ENCODE measurements around the gene CASP8. TPM values are rescaled to one million over a fixed set of nuclear protein-coding genes. Genes with fewer than 3 reads are reported as not detected.
"Not testable (repeated sequence)": the region's sequence is repeated elsewhere in the genome, so short reads cannot be mapped to it uniquely, and the experiment has no call there.

Gene CASP8
- total RNA-seq, 1 experiment from 2014 or later = 14.4 TPM

- Histone ChIP-seq H3K4me1 (peaks cover 8% of the 10 kb centered on the region; the same call in 1 of the 2 replicates), H3K9me3 (replicated peaks) (no peaks in the 10 kb centered on the region), H3K27me3 (no peaks in the 10 kb centered on the region), H3K4me3 (no peak overlapping the region), H3K36me3 (no peaks in the 10 kb centered on the region), H3K27ac (no peak overlapping the region)
- no peak for DNase-seq
These were observed 25.6 kb upstream of the CASP8 start for GRCh38 chr2:201234663-201235135.

GRCh38 chr2:201235860-201236811, 24.2 kb upstream of the CASP8 start:
- no peaks in the 10 kb centered on the region for H3K27me3 ChIP-seq
- DNase-seq = peak; percentile 58 to 82
- H3K4me1 ChIP-seq = peaks cover 8% of the 10 kb centered on the region; the same call in 1 of the 2 replicates
- no peaks in the 10 kb centered on the region for H3K36me3 ChIP-seq
- no peaks in the 10 kb centered on the region for H3K9me3 ChIP-seq (replicated peaks)
- no peak overlapping the region for H3K27ac ChIP-seq
- H3K4me3 ChIP-seq = no peak overlapping the region

GRCh38 chr2:201237486-201238123, 22.7 kb upstream of the CASP8 start:
- H3K36me3 ChIP-seq = no peaks in the 10 kb centered on the region
- no peak overlapping the region for H3K27ac ChIP-seq
- no peak for DNase-seq
- H3K4me3 ChIP-seq = no peak overlapping the region
- no peaks in the 10 kb centered on the region for H3K9me3 ChIP-seq (replicated peaks)
- 0 out of 2 replicates have a peak, but pooled peaks cover 2% of the 10 kb centered on the region for H3K4me1 ChIP-seq
- no peaks in the 10 kb centered on the region for H3K27me3 ChIP-seq

DNA sequence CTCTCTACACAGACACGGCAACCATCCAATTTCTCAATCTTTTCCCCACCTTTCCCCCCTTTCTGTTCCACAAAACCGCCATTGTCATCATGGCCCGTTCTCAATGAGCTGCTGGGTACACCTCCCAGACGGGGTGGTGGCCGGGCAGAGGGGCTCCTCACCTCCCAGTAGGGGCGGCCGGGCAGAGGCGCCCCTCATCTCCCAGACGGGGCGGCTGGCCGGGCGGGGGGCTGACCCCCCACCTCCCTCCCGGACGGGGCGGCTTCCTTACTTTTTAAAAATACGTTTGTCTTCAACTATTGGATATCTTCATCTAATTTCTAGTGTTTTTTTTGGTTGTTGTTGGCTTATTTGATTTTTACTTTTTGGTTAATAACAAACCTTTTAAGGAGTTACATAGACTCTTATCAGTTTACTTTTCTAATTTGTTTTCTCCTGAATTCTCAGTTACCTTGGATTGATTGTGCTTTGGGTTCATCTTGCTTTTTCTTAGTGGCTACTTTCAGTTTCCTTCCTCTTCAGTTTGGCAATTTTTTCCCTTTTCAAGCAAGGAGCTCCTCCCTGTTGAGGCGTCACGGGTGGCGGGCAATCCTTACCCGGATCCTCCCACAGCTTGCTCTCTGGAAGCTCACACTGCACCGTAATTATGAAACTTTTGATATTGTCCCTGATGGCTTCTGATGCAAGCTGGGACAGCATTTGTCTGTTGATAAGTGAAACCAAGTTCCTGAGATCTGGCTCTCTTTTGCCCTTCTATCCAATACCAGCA, 21.0 kb upstream of the CASP8 start:
- DNase-seq = not testable (repeated sequence)

GRCh38 chr2:201242571-201243277, 17.6 kb upstream of the CASP8 start:
- DNase-seq = no peak
- Histone ChIP-seq H3K27ac (no peak overlapping the region), H3K9me3 (replicated peaks) (no peaks in the 10 kb centered on the region), H3K36me3 (no peaks in the 10 kb centered on the region), H3K4me1 (no peaks in the 10 kb centered on the region), H3K4me3 (no peak overlapping the region), H3K27me3 (no peaks in the 10 kb centered on the region)

More for the DNA sequence above, 21.0 kb upstream of the CASP8 start:
- H3K4me1 ChIP-seq; H3K4me3 ChIP-seq; H3K27ac ChIP-seq; H3K9me3 ChIP-seq (replicated peaks); H3K36me3 ChIP-seq; H3K27me3 ChIP-seq: not testable (repeated sequence)

DNA sequence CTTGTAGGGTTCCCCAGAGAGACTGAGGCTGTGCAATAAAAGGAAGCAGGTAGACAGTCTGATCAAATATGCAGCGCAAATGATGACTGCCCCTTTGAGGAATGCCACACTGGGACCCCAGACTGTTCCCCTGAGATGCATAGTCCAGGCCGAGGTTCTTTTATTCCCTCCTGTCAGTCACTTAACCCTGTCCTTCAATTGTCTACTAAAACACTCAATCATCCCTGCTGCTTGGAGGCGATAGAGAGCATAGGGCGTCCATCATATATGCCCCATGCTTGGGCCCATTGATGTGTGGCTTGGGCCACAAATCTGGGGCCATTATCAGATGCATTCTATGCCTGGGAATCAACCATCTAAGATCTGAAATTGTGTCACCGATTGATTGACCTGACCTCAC, 15.5 kb upstream of the CASP8 start:
- no peaks in the 10 kb centered on the region for H3K9me3 ChIP-seq (replicated peaks)
- no peaks in the 10 kb centered on the region for H3K4me1 ChIP-seq
- DNase-seq = no peak
- no peak overlapping the region for H3K27ac ChIP-seq
- no peaks in the 10 kb centered on the region for H3K27me3 ChIP-seq
- H3K4me3 ChIP-seq = no peak overlapping the region
- H3K36me3 ChIP-seq = no peaks in the 10 kb centered on the region

DNA sequence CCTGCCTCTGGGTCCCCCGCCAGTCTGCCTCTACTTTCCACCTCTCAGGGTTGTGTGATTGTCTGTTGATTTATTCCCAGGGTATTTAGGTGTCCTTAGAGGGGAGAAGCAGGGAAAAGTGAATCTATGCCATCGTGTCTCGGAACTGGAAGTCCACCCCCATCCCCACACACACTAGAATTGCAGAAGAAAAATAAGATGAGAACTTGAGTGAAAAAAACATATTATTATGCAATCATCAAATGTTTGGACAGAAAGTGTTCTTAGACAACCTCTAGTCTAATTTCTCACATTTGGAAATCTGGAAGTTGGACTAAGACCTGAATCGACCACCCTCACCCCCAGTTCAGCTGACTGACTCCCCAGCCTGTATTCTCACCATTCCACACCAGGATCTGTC, 14.1 kb upstream of the CASP8 start:
- Histone ChIP-seq H3K9me3 (replicated peaks) (no peaks in the 10 kb centered on the region), H3K4me1 (no peaks in the 10 kb centered on the region), H3K36me3 (no peaks in the 10 kb centered on the region), H3K4me3 (no peak overlapping the region), H3K27ac (no peak overlapping the region), H3K27me3 (no peaks in the 10 kb centered on the region)
- no peak for DNase-seq

DNA sequence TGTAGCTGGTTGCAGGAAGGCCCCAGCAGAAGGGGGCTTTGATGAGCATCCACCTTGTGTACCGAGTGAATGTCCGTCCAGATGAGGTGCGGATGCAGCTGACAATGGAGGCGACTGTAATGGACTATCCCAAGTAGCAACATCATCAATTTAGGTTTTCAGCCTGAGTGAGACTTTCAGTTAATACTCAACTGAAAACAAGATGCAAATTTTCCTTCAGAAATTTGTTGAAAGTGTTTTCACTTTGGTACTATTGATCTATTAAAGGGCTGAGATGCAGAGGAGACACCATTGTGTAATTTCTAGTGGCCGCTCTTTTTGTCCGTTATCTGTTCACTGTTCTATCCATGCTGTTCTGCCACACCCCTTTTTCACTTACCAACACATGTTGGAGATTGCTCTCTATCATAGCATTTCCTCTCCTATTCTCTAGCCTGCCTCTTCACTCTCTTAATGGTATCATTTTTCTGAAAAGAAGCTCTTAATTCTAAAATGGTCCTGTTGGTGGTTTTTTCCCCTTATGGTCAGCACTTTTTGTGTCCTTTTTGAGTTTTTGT, 12.0 kb upstream of the CASP8 start:
- DNase-seq = no peak
- Histone ChIP-seq H3K27ac (no peak overlapping the region), H3K4me3 (no peak overlapping the region), H3K36me3 (no peaks in the 10 kb centered on the region), H3K27me3 (no peaks in the 10 kb centered on the region), H3K4me1 (no peaks in the 10 kb centered on the region), H3K9me3 (replicated peaks) (no peaks in the 10 kb centered on the region)

DNA sequence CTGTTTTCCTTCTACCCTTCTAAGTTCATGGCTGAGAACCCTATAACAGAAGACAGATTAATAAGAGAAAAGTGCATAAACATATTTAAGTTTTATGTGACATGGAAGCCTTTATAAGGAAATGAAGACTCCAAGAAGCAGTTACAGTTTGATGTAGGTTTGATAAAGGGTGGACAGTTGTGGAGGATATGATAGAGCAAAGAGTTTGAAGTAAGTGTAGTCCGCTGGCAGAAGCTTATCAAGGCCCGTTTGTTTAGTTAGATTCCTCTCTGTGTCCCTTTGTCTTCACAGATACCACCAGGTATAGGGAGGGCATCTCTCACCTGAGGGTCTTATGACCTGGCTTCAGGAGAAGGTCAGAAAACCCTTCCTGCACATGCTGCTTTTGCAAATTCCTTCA, 10.4 kb upstream of the CASP8 start:
- H3K36me3 ChIP-seq = no peaks in the 10 kb centered on the region
- no peaks in the 10 kb centered on the region for H3K4me1 ChIP-seq
- no peak for DNase-seq
- no peak overlapping the region for H3K27ac ChIP-seq
- H3K27me3 ChIP-seq = no peaks in the 10 kb centered on the region
- H3K4me3 ChIP-seq = no peak overlapping the region
- H3K9me3 ChIP-seq (replicated peaks) = no peaks in the 10 kb centered on the region

DNA sequence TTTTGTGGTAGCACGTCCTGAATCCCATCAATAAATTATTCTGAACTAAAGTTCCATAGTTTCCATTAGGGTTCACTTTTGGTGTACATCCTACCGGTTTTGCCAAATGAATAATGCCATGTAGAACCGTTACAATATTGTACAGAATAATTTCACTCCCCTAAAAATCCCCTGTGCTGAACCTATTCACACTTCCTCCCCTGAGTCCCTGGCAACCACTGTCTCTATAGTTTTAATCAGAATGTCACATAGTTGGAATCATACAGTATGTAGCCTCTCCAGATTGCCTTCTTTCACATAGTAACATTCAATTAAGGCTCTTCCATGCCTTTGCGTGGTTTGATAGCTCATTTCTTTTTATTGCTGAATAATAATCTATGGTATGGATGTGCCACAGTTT, 9.6 kb upstream of the CASP8 start:
- DNase-seq = no peak
- no peak overlapping the region for H3K4me3 ChIP-seq
- no peaks in the 10 kb centered on the region for H3K36me3 ChIP-seq
- no peaks in the 10 kb centered on the region for H3K27me3 ChIP-seq
- no peaks in the 10 kb centered on the region for H3K9me3 ChIP-seq (replicated peaks)
- no peaks in the 10 kb centered on the region for H3K4me1 ChIP-seq
- no peak overlapping the region for H3K27ac ChIP-seq

- H3K27ac ChIP-seq = no peak overlapping the region
- H3K4me3 ChIP-seq = no peak overlapping the region
- H3K36me3 ChIP-seq = no peaks in the 10 kb centered on the region
- H3K4me1 ChIP-seq = no peaks in the 10 kb centered on the region
- no peaks in the 10 kb centered on the region for H3K27me3 ChIP-seq
- DNase-seq = peak; percentile 11 to 14
- H3K9me3 ChIP-seq (replicated peaks) = no peaks in the 10 kb centered on the region
These were observed 6.1 kb upstream of the CASP8 start for GRCh38 chr2:201254081-201254730.

- Histone ChIP-seq H3K27me3 (no peaks in the 10 kb centered on the region), H3K4me1 (no peaks in the 10 kb centered on the region), H3K4me3 (no peak overlapping the region), H3K27ac (no peak overlapping the region), H3K9me3 (replicated peaks) (no peaks in the 10 kb centered on the region), H3K36me3 (no peaks in the 10 kb centered on the region)
- DNase-seq = no peak
These were observed 4.8 kb upstream of the CASP8 start for GRCh38 chr2:201255408-201256033.

- no peaks in the 10 kb centered on the region for H3K9me3 ChIP-seq (replicated peaks)
- no peaks in the 10 kb centered on the region for H3K4me1 ChIP-seq
- H3K27ac ChIP-seq = no peak overlapping the region
- H3K36me3 ChIP-seq = no peaks in the 10 kb centered on the region
- no peaks in the 10 kb centered on the region for H3K27me3 ChIP-seq
- H3K4me3 ChIP-seq = no peak overlapping the region
- no peak for DNase-seq
These were observed 4.3 kb upstream of the CASP8 start for GRCh38 chr2:201256082-201256481.

All from SJCRH30 (cell line).